OCI-LY7 (cell line): ENCODE data around the gene CCDC182. TPM values are rescaled to one million over a fixed set of nuclear protein-coding genes. Genes with fewer than 3 reads are reported as not detected.

Source experiments
- BruUV-seq: library from RNA; stranded (reverse); fragments of 400-500 nt; replicated peaks from 2 replicates; lab custom pipeline; 2021; lab: Mats Ljungman, UMichigan
- CTCF ChIA-PET: fragments of 300-600 bp; sonication (Branson Sonifier 250); formaldehyde crosslinking; loops from one replicate; lab custom pipeline; 2022; ENCODE audit warnings: antibody characterized with exemption; ENCODE audit not compliant: unreplicated experiment; lab: Charles Lee
- POLR2A ChIA-PET: fragments of 300-600 bp; sonication (Branson Sonifier 250); formaldehyde crosslinking; loops from one replicate; lab custom pipeline; 2022; ENCODE audit warnings: antibody characterized with exemption; lab: Charles Lee
- DNase-seq: peaks from one replicate; pipeline ENCODE4 v3.0.0-alpha.2; 2015; ENCODE audit warnings: low spot score
- H2AFZ ChIP-seq: fragments of 200-600 bp; sonication (generic), shearing (Covaris generic); 2 replicates; pipeline ENCODE4 v1.6.1; 2014; ENCODE audit warnings: mild to moderate bottlenecking, antibody characterized with exemption, low read length, moderate library complexity
- H3K27ac ChIP-seq: fragments of 200-600 bp; sonication (generic); 2 replicates; pipeline ENCODE4 v1.5.1; 2014; ENCODE audit warnings: mixed run types, low read depth, mild to moderate bottlenecking, moderate library complexity, low read length, inconsistent platforms; ENCODE audit not compliant: poor library complexity, severe bottlenecking
- H3K36me3 ChIP-seq: fragments of 200-600 bp; sonication (generic); 2 replicates; pipeline ENCODE4 v1.6.1; 2014; ENCODE audit warnings: mild to moderate bottlenecking, antibody characterized with exemption, low read length, moderate library complexity, mixed read lengths; ENCODE audit not compliant: insufficient read depth
- H3K4me1 ChIP-seq: fragments of 200-600 bp; sonication (generic); 2 replicates; pipeline ENCODE4 v1.5.1; 2014; ENCODE audit warnings: mild to moderate bottlenecking, low read length; ENCODE audit not compliant: insufficient read depth, poor library complexity, severe bottlenecking
- H3K4me2 ChIP-seq: fragments of 200-600 bp; sonication (generic); 2 replicates; pipeline ENCODE4 v1.6.1; 2014; ENCODE audit warnings: mild to moderate bottlenecking, low read length
- H3K4me3 ChIP-seq: fragments of 200-600 bp; sonication (generic); 2 replicates; pipeline ENCODE4 v1.5.1; 2014; ENCODE audit warnings: mild to moderate bottlenecking, low read depth, low read length; ENCODE audit not compliant: poor library complexity, severe bottlenecking
- H3K79me2 ChIP-seq: fragments of 200-600 bp; sonication (generic); 2 replicates; pipeline ENCODE4 v1.6.1; 2016; ENCODE audit warnings: low read depth, mild to moderate bottlenecking, low read length, moderate library complexity, mixed read lengths; ENCODE audit not compliant: insufficient read depth
- H3K9me2 ChIP-seq: fragments of 200-600 bp; sonication (generic); 2 replicates; pipeline ENCODE4 v1.6.1; 2016; ENCODE audit warnings: mild to moderate bottlenecking, low read length, mixed read lengths; ENCODE audit not compliant: insufficient read depth
- H3K9me3 ChIP-seq: fragments of 200-600 bp; sonication (generic); 2 replicates; pipeline ENCODE4 v1.6.1; 2014; ENCODE audit warnings: mild to moderate bottlenecking, mixed run types, low read length, mixed read lengths
- H4K20me1 ChIP-seq: fragments of 200-600 bp; sonication (generic); 2 replicates; pipeline ENCODE4 v1.6.1; 2014; ENCODE audit warnings: mild to moderate bottlenecking, antibody characterized with exemption, low read length, moderate library complexity, mixed read lengths; ENCODE audit not compliant: insufficient read depth
- CTCF ChIP-seq: fragments of 200-600 bp; sonication (generic); conservative IDR thresholded peaks from 2 replicates; pipeline ENCODE4 v1.5.1; 2014; ENCODE audit warnings: mild to moderate bottlenecking, antibody characterized with exemption, low read length, moderate library complexity, mixed read lengths
- EZH2phosphoT487 ChIP-seq: fragments of 200-600 bp; sonication (generic); IDR thresholded peaks from 2 replicates; pipeline ENCODE4 v1.6.1; 2018; ENCODE audit warnings: low read depth, borderline replicate concordance, mild to moderate bottlenecking, mixed run types, antibody characterized with exemption, low read length, moderate library complexity, mixed read lengths
- intact Hi-C: fragments of 100-400 bp; cut with micrococcal nuclease; formaldehyde crosslinking; loops from one replicate; pipeline ENCODE4 v1.10.0; 2022; ENCODE audit not compliant: unreplicated experiment
- small RNA-seq: library from RNA; depleted of rRNA; stranded (forward); fragments of <200 nt; gene quantifications from one replicate; pipeline ENCODE3, GENCODE V24; 2014
- total RNA-seq, 2 experiments: library from RNA; depleted of rRNA in 1 of 2; stranded (reverse); fragments of >200 nt in 1 of 2; shearing (Covaris generic) in 1 of 2; gene quantifications; 2 replicates each; pipeline ENCODE4 v1.2.3, GENCODE V29; 2014 to 2022

Gene CCDC182
- total RNA-seq, 2 experiments from 2014 or later, result not detected

DNA sequence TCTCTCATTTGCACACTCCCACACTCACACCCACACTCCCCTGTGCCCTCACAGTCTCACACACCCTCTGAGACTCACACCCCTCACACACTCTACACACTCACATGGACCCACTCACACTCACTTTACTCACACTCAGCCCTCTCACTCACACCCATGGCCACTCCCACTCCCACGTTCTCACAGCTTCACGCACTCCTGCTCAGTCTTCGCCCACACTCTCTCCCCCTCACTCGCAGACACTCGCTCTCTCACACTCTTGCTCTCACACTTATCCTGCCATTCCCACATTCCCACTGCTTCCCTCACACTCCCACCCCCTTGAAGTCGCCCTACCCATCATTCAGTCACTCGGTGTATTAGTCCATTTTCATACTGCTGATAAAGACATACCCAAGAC lies 47.9 kb downstream of the CCDC182 start:
- Histone ChIP-seq H3K9me2 (no peaks in the 10 kb centered on the region), H3K27ac (no peak overlapping the region), H3K4me1 (peaks cover 7% of the 10 kb centered on the region), H3K4me2 (no peak overlapping the region), H3K36me3 (no peaks in the 10 kb centered on the region), H4K20me1 (no peaks in the 10 kb centered on the region), H3K4me3 (no peak overlapping the region), H3K79me2 (no peaks in the 10 kb centered on the region), H3K9me3 (no peaks in the 10 kb centered on the region), H2AFZ (no peak overlapping the region)
- no peak for TF ChIP-seq EZH2phosphoT487
- intact Hi-C loops, result no loop called here
- no TSS peak for BruUV-seq
- no peak for DNase-seq
- POLR2A ChIA-PET, result interaction anchor here (1.3 kb wide), 1 partner anchor 15 kb away, joined by 3 read pairs; no protein-coding TSS in a partner anchor
- CTCF ChIA-PET, result no interaction called here

DNA sequence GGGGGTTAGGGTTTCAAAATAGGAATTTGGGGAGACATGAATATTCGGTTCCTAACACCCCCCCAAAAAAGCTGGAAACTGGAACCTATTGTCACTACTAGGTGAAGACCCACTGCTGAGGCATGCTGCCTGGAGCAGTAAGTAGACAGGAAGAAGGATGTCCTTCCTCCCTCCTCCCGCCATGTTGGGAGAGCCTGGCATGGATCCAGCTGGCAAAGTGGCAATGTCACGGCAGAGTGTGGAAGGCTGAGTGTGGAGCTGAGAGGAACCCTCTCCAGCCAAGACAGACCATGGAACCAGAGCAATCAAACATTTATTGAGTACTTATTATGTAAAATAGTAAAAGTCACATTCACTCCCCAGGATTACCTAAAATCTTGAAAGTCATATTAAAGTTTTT lies 49.0 kb downstream of the CCDC182 start:
- Histone ChIP-seq H4K20me1 (no peaks in the 10 kb centered on the region), H2AFZ (no peak overlapping the region), H3K36me3 (no peaks in the 10 kb centered on the region), H3K79me2 (no peaks in the 10 kb centered on the region), H3K4me3 (no peak overlapping the region), H3K9me2 (no peaks in the 10 kb centered on the region), H3K4me2 (no peak overlapping the region), H3K9me3 (no peaks in the 10 kb centered on the region), H3K27ac (no peak overlapping the region), H3K4me1 (peaks cover 7% of the 10 kb centered on the region)
- ChIA-PET POLR2A (interaction anchor here (1.3 kb wide), 1 partner anchor 14 kb away, joined by 3 read pairs; no protein-coding TSS in a partner anchor), CTCF (no interaction called here)
- no TSS peak for BruUV-seq
- no peak for DNase-seq
- intact Hi-C loops, result no loop called here
- TF ChIP-seq EZH2phosphoT487 (no peak), CTCF (no peak)

Small RNAs within 50 kb of the gene (small RNA-seq; reads per million reads assigned to genes)
- 0.73 reads per million, percentile 30 among the genes with 10 or more reads in this experiment for gene RN7SKP94

Other genes starting within 250 kb of the CCDC182 start
- gene MRPS23, start 104.7 kb upstream of the CCDC182 start, total RNA-seq (2014; rRNA removed; shearing (Covaris generic)), result 46.3 and 50.3 TPM in 2 replicates
- gene MRPS23, start 104.7 kb upstream of the CCDC182 start, total RNA-seq (2022), result 57.3 and 73.5 TPM in 2 replicates
- gene CUEDC1, start 210.1 kb upstream of the CCDC182 start, total RNA-seq (2014; rRNA removed; shearing (Covaris generic)), result not detected in 2 replicates
- gene CUEDC1, start 210.1 kb upstream of the CCDC182 start, total RNA-seq (2022), result 0.13 and 0.74 TPM in 2 replicates
- 19.0 and 22.6 TPM in 2 replicates for gene VEZF1, start 243.0 kb upstream of the CCDC182 start, total RNA-seq (2014; rRNA removed; shearing (Covaris generic))
- gene VEZF1, start 243.0 kb upstream of the CCDC182 start, total RNA-seq (2022), result 35.4 and 36.4 TPM in 2 replicates